Measurements from ENCODE around the gene ASGR1. TPM values are rescaled to one million over a fixed set of nuclear protein-coding genes. Genes with fewer than 3 reads are reported as not detected.
"Not testable (repeated sequence)": the region's sequence is repeated elsewhere in the genome, so short reads cannot be mapped to it uniquely, and the experiment has no call there.

The ASGR1 gene
- total and polyA plus RNA-seq, 8 donors: 0.87 to 6.0 (median 1.9) TPM; not detected in 3

DNA sequence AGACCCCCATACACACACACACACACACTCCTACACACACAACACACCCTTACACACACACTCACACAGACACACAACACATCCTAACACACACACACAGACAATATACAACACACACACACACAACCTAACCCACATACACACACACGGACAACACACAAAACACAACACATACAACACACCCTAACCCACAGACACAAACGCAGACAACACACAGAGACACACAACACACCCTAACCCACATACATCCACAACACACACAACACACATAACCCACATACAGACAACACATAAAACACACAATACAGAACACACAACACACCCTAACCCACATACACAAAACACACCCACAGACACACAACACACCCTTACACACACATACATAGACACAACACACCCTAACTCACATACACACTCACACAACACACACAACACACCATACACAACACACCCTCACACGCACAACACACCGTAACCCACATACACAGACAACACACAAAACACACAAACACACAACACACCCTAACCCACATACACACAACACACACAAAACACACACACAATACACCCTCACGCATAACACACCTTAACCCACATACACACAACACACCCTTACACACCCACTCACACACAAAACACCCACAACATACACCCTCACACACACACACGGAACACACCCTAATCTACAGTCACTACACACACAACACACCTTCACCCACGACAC, 4.4 kb downstream of the ASGR1 start:
- peaks cover 0 to 10% (median 4%) of the 10 kb centered on the region in 4 donors for H3K9me3 ChIP-seq
- WGBS, 5 donors: 75 to 82% (median 79%) methylated on average over 7 of the region's 7 CpGs
- H3K27me3 ChIP-seq: peaks cover 0 to 72% (median 34%) of the 10 kb centered on the region in 3 donors
- H3K36me3 ChIP-seq: no peaks in the 10 kb centered on the region
- no peak for TF ChIP-seq POLR2AphosphoS5 (IDR thresholded peaks at IDR 0.05)
- no peak for TF ChIP-seq EP300 (IDR thresholded peaks at IDR 0.05)
- no peak for TF ChIP-seq CTCF (IDR thresholded peaks at IDR 0.05)
- TF ChIP-seq POLR2A (IDR thresholded peaks at IDR 0.05): no peak
- DNase-seq: no peak
- H3K4me1 ChIP-seq: peaks cover 13 to 27% (median 18%) of the 10 kb centered on the region in 4 donors
- intact Hi-C loops (cut with DNase I; ENCODE audit: low total_unique reads): no loop called here
- no peak overlapping the region for H3K27ac ChIP-seq
- no peak overlapping the region for H3K4me3 ChIP-seq

- H3K27me3 ChIP-seq: peaks cover 0 to 64% (median 28%) of the 10 kb centered on the region in 3 donors
- TF ChIP-seq EP300 (IDR thresholded peaks at IDR 0.05) (no peak), POLR2A (IDR thresholded peaks at IDR 0.05) (no peak), POLR2AphosphoS5 (IDR thresholded peaks at IDR 0.05) (no peak), CTCF (IDR thresholded peaks at IDR 0.05) (no peak)
- WGBS, 5 donors: 46 to 62% (median 47%) methylated on average over 37 to 69 of the region's 69 CpGs
- H3K27ac ChIP-seq: no peak overlapping the region
- H3K36me3 ChIP-seq: no peaks in the 10 kb centered on the region
- H3K4me1 ChIP-seq: peaks cover 13 to 27% (median 18%) of the 10 kb centered on the region in 4 donors
- H3K9me3 ChIP-seq: peaks cover 0 to 17% (median 8%) of the 10 kb centered on the region in 4 donors
- intact Hi-C loops (cut with DNase I; ENCODE audit: low total_unique reads): no loop called here
- peak overlapping the region in 3 of 4 donors; percentile 11 to 30 (median 14) for H3K4me3 ChIP-seq
- DNase-seq: peak; percentile 68 to 90
Measured at GRCh38 chr17:7173687-7174602, 5.2 kb downstream of the ASGR1 start.

DNA sequence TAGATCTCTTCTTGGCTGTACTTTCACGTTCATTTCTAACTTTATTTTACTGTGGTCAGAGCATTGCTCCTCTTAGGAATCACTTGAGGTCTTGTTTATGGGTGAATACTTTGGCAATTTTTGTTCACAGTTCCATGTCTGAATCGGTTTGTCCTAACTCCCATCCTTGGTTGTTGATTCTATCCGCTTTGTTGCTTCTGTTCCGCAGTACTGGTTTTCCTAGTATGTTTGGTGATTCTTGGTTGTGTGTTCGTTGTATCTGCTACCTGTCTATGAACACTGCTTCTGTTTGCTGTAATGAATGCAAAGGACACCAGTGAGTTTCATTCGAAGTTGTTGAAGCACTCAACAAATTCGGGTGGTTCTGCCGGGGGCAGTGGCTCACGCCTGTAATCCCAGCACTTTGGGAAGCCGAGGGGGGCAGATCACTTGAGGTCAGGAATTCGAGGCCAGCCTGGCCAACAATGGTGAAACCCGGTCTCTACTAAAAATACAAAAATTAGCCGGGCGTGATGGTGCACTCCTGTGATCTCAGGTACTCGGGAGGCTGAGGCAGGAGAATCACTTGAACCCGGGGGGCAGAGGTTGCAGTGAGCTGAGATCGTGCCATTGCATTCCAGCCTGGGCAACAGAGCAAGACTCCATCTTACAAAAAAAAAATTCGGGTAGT, 6.5 kb downstream of the ASGR1 start:
- Histone ChIP-seq H3K27me3 (peaks cover 0 to 51% (median 18%) of the 10 kb centered on the region in 3 donors), H3K4me1 (peaks cover 8 to 19% (median 12%) of the 10 kb centered on the region in 4 donors), H3K9me3 (peaks cover 0 to 24% (median 14%) of the 10 kb centered on the region in 4 donors)
- WGBS, 5 donors: 90 to 93% (median 92%) methylated on average over 18 of the region's 18 CpGs
- H3K36me3 ChIP-seq; DNase-seq; H3K27ac ChIP-seq; H3K4me3 ChIP-seq; intact Hi-C loops (cut with DNase I; ENCODE audit: low total_unique reads): not testable (repeated sequence)

- H3K4me1 ChIP-seq: peaks cover 0 to 11% (median 2%) of the 10 kb centered on the region in 4 donors
- intact Hi-C loops (cut with DNase I; ENCODE audit: low total_unique reads); H3K4me3 ChIP-seq; H3K27ac ChIP-seq; H3K36me3 ChIP-seq; DNase-seq: not testable (repeated sequence)
- H3K27me3 ChIP-seq: peaks cover 0 to 30% (median 9%) of the 10 kb centered on the region in 3 donors
- 88 to 99% (median 97%) methylated on average over 7 of the region's 7 CpGs for WGBS, 5 donors
- H3K9me3 ChIP-seq: peaks cover 0 to 24% (median 14%) of the 10 kb centered on the region in 4 donors
Measured at GRCh38 chr17:7169565-7169908, 9.6 kb downstream of the ASGR1 start.

DNA sequence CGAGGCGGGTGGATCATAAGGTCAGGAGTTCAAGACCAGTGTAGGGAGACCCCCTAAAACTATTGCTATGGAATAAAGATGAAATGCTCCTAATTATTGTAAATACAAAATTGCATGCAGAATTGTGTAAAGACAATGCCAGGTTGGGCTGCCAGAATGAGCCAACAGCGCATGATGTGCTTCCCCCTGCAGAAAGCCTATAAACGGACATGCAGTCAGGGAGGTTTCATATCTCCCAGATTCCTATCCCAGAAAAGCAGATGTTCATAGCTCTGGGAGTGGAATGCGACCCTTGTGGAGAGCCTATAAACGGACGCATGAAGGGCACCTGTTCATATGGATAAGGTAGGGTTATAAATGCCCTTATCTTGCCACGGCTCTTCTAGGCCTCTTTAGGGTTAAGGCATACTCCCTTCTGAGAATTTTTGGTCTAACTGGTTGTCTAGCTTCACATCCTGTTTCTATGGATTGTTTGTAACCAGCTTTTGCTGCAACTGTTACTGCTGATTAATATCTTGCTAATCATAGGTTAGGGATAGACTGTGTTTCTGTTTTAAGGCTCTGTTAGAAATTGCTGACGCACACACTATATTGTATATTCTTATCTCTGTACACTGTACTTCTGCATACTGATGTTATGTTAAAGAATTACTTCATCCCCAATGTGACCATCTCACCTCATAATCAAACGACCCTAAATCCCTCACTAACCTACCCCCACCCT, 10.2 kb downstream of the ASGR1 start:
- H3K27me3 ChIP-seq: peaks cover 0 to 31% (median 5%) of the 10 kb centered on the region in 3 donors
- H3K27ac ChIP-seq; H3K4me1 ChIP-seq; intact Hi-C loops (cut with DNase I; ENCODE audit: low total_unique reads); H3K4me3 ChIP-seq; DNase-seq; H3K36me3 ChIP-seq: not testable (repeated sequence)
- H3K9me3 ChIP-seq: peaks cover 0 to 24% (median 14%) of the 10 kb centered on the region in 4 donors
- WGBS, 5 donors: 84 to 90% (median 86%) methylated on average over 10 of the region's 10 CpGs

All from stomach (tissue), 9 donors.